Endothelial cell of umbilical vein (primary cell): ENCODE measurements around the gene THEM4. TPM values are rescaled to one million over a fixed set of nuclear protein-coding genes. Genes with fewer than 3 reads are reported as not detected.

ENCODE experiments used
- BruUV-seq: library from RNA; stranded (reverse); fragments of 400-500 nt; replicated peaks from 2 replicates; lab custom pipeline; 2021; lab: Mats Ljungman, UMichigan
- CTCF ChIA-PET: fragments of 300-600, 350-600 bp; sonication (Branson Sonifier 250); formaldehyde crosslinking; loops from one replicate; lab custom pipeline; 2021; ENCODE audit warnings: antibody characterized with exemption, inconsistent platforms; lab: Charles Lee
- POLR2A ChIA-PET: fragments of 300-600, 350-600 bp; sonication (Branson Sonifier 250); formaldehyde crosslinking; loops from one replicate; lab custom pipeline; 2021; ENCODE audit warnings: antibody characterized with exemption, inconsistent platforms; lab: Charles Lee
- DNase-seq: peaks from one replicate; pipeline ENCODE4 v3.0.0-alpha.2; 2011; ENCODE audit warnings: low read depth, low spot score
- FAIRE-seq: peaks from 2 replicates; lab custom pipeline; 2011; peaks lifted over from hg19 to GRCh38; lab: Jason Lieb, UNC
- H2AFZ ChIP-seq: 2 replicates; pipeline ENCODE4 v1.6.0; 2012; ENCODE audit warnings: low read depth, low read length, control low read depth, inconsistent platforms
- H3K27ac ChIP-seq: 2 replicates; pipeline ENCODE4 v1.5.1; 2011; ENCODE audit warnings: low read depth, mild to moderate bottlenecking, control low read depth, low read length, moderate library complexity; ENCODE audit not compliant: insufficient read depth
- H3K27me3 ChIP-seq, 2 experiments: 2 replicates each; pipeline versions ENCODE4 v1.6.0 to v1.6.1; 2011; ENCODE audit warnings: low read length in 2 of 2, mixed read lengths in 1 of 2; ENCODE audit not compliant: control insufficient read depth in 2 of 2, insufficient read depth in 2 of 2
- H3K36me3 ChIP-seq, 2 experiments: 2 replicates in 1 of 2; 3 replicates in 1 of 2; pipeline ENCODE4 v1.5.1; 2011; ENCODE audit warnings: low read length in 2 of 2, mild to moderate bottlenecking in 1 of 2, moderate library complexity in 1 of 2; ENCODE audit not compliant: control insufficient read depth in 2 of 2, insufficient read depth in 2 of 2; ENCODE audit errors: extremely low read depth in 1 of 2
- H3K4me1 ChIP-seq: 3 replicates; pipeline ENCODE4 v1.5.1; 2011; ENCODE audit warnings: mild to moderate bottlenecking, low read length; ENCODE audit not compliant: control insufficient read depth, insufficient read depth; ENCODE audit errors: extremely low read depth
- H3K4me2 ChIP-seq: 2 replicates; pipeline ENCODE4 v1.6.1; 2011; ENCODE audit warnings: low read length, control low read depth, mixed read lengths; ENCODE audit not compliant: insufficient read depth
- H3K4me3 ChIP-seq, 3 experiments: fragments of 200-600 bp in 1 of 3; sonication (generic), shearing (Covaris generic) in 1 of 3; replicated peaks in 1 of 3; 2 replicates each; pipeline ENCODE4 v1.5.1; 2011 to 2016; ENCODE audit warnings: control low read depth in 3 of 3, low read length in 3 of 3, mild to moderate bottlenecking in 2 of 3, inconsistent platforms in 1 of 3, low read depth in 1 of 3, moderate library complexity in 1 of 3; ENCODE audit not compliant: insufficient read depth in 1 of 3
- H3K79me2 ChIP-seq: 2 replicates; pipeline ENCODE4 v1.6.0; 2012; ENCODE audit warnings: low read length, inconsistent platforms; ENCODE audit not compliant: control insufficient read depth, insufficient read depth
- H3K9ac ChIP-seq: replicated peaks from 2 replicates; pipeline ENCODE3; 2011; ENCODE audit warnings: low read length, control low read depth; ENCODE audit not compliant: insufficient read depth; ENCODE audit errors: extremely low read depth
- H3K9me1 ChIP-seq: replicated peaks from 3 replicates; pipeline ENCODE4 v1.6.0; 2011; ENCODE audit warnings: mild to moderate bottlenecking, low read length; ENCODE audit not compliant: control insufficient read depth, insufficient read depth; ENCODE audit errors: extremely low read depth
- H3K9me3 ChIP-seq: replicated peaks from 2 replicates; pipeline ENCODE4 v1.5.1; 2012; ENCODE audit warnings: low read length, inconsistent platforms; ENCODE audit not compliant: control insufficient read depth, insufficient read depth
- H4K20me1 ChIP-seq: replicated peaks from 2 replicates; pipeline ENCODE3; 2011; ENCODE audit warnings: mild to moderate bottlenecking, low read length; ENCODE audit not compliant: control insufficient read depth, insufficient read depth; ENCODE audit errors: extremely low read depth
- EZH2 ChIP-seq: IDR thresholded peaks from 2 replicates; pipeline ENCODE4 v1.6.1; 2012; ENCODE audit warnings: borderline replicate concordance, low read depth, mild to moderate bottlenecking, moderate library complexity, low read length, inconsistent platforms; ENCODE audit not compliant: severe bottlenecking
- FOS ChIP-seq: IDR thresholded peaks from 2 replicates; pipeline ENCODE4 v1.6.1; 2011; ENCODE audit warnings: mild to moderate bottlenecking, low read length, moderate library complexity, borderline replicate concordance; ENCODE audit not compliant: insufficient read depth
- GATA2 ChIP-seq: IDR thresholded peaks from 2 replicates; pipeline ENCODE4 v1.7.0; 2011; ENCODE audit warnings: low read depth, mild to moderate bottlenecking, moderate library complexity, mixed read lengths, low read length; ENCODE audit not compliant: insufficient read length, insufficient read depth
- JUN ChIP-seq: IDR thresholded peaks from 2 replicates; pipeline ENCODE4 v1.6.1; 2011; ENCODE audit warnings: borderline replicate concordance, low read depth; ENCODE audit not compliant: insufficient read length, insufficient read depth
- MYC ChIP-seq: IDR thresholded peaks from one replicate; pipeline ENCODE4 v1.6.1; 2011; ENCODE audit warnings: mild to moderate bottlenecking, low read depth, low read length
- POLR2A ChIP-seq: IDR thresholded peaks from 2 replicates; pipeline ENCODE4 v1.6.1; 2012; ENCODE audit warnings: low read depth, mild to moderate bottlenecking, control low read depth, low read length
- POLR2AphosphoS5 ChIP-seq: IDR thresholded peaks from 2 replicates; pipeline ENCODE4 v1.6.1; 2012; ENCODE audit warnings: low read depth, mild to moderate bottlenecking, control low read depth, low read length, moderate library complexity; ENCODE audit not compliant: insufficient read depth
- dilution Hi-C: fragments of 300-500 bp; cut with MboI; formaldehyde crosslinking; loops from one replicate; pipeline ENCODE4 v1.15.0; 2019; ENCODE audit warnings: low sequenced_read_pairs; ENCODE audit not compliant: extremely low pct_ligation_motif_present
- intact Hi-C: fragments of 100-400 bp; cut with micrococcal nuclease; formaldehyde crosslinking; loops from one replicate; pipeline ENCODE4 v1.10.0; 2022
- polyA plus RNA-seq, 4 experiments: library from polyadenylated mRNA; depleted of rRNA in 3 of 4; stranded (reverse) in 3 of 4; unstranded in 1 of 4; fragments of >200 nt; gene quantifications; 2 replicates each; pipeline versions ENCODE4 v1.2.1 to v1.2.3, GENCODE V29; 2011 to 2012; ENCODE audit warnings: missing spikeins in 1 of 4
- total RNA-seq: library from RNA; stranded (reverse); gene quantifications from 2 replicates; pipeline ENCODE4 v1.2.3, GENCODE V29; 2021
- TF ChIP-seq, protein P1 (sequence below), 2 donors: IDR thresholded peaks; 1 replicate in 1 of 2; 2 replicates in 1 of 2; pipeline ENCODE4 v1.5.1; 2011; ENCODE audit warnings: low read length in 2 of 2, mild to moderate bottlenecking in 2 of 2, moderate library complexity in 2 of 2, control low read depth in 1 of 2, inconsistent platforms in 1 of 2, low read depth in 1 of 2; ENCODE audit not compliant: insufficient read depth in 1 of 2; ENCODE audit errors: extremely low read depth in 1 of 2
- TF ChIP-seq, protein P2 (sequence below): IDR thresholded peaks from 2 replicates; pipeline ENCODE4 v1.6.1; 2011; ENCODE audit not compliant: insufficient read depth, insufficient read length

The THEM4 gene
- total and polyA plus RNA-seq, 2 donors (not counting 3 experiments of a cell fraction or from before 2014, with no cell fraction given) = 22.3 to 24.9 TPM

DNA sequence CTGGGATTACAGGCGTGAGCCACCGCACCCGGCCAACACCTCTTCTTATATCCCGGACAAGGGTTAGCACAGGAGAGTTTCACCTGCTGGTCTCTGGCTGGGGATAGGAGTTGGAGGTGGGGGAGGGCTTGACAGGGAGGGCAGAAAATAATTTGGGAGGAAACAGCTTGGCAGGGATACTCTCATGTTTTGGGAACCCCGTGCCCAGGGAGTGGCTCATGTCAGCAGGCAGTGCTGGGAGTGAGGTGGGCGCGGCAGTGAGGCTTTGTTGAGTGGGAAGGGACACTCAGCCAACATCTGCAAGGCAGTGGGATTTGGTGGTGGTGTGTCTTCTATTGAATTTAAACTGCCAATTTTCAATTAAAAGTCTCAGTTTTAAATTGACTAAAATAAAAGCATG, 54.7 kb downstream of the THEM4 start:
- ChIA-PET CTCF (no interaction called here), POLR2A (no interaction called here)
- Histone ChIP-seq H3K27ac (no peak overlapping the region), H3K27me3 (peaks cover 0 to 6% of the 10 kb centered on the region in 2 experiments), H3K4me2 (no peak overlapping the region), H4K20me1 (no peaks in the 10 kb centered on the region), H3K9me3 (no peaks in the 10 kb centered on the region), H3K9me1 (no peaks in the 10 kb centered on the region), H3K36me3 (no peaks in the 10 kb centered on the region), H2AFZ (no peak overlapping the region), H3K4me3 (no peak overlapping the region), H3K9ac (no peak overlapping the region), H3K79me2 (no peaks in the 10 kb centered on the region), H3K4me1 (peaks cover 7% of the 10 kb centered on the region)
- FAIRE-seq = no peak
- intact Hi-C loops (no loop called here), dilution Hi-C loops (no loop called here)
- TF ChIP-seq MYC (no peak), GATA2 (no peak), POLR2AphosphoS5 (no peak)
- no TSS peak for BruUV-seq
- DNase-seq = no peak

DNA sequence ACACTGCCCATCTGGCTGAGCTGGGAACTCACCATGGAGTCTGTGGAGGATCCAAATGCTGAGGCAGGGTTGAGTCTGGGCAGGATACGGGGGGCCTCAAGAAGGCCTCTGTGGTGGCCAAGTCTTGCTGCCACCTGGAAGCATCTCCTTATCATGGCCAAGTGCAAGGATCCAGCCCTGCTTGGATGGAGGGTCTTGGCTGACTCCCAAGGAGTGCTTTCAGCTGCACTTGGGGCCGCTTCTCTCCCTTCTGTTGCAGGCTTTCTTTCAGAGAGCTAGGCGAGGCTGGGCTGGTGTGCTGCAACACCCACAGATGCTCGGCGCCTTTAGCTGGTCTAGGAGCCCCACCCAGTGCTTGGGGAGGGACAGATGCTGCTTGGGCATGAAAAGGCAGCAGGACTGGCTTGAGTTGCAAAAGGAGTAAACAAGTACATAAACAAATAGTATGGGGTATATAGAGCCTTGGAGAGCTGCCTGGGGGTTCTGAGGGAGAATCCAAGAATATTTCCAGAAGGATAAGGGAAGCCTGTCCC, 55.8 kb downstream of the THEM4 start, which contains the start of gene THEM5:
Gene THEM5 (minus strand): TSS at position 302 of the 533 bp plus-strand sequence. CDS start 147 bp downstream, at position 155.
- TF ChIP-seq FOS = no peak
- TF ChIP-seq EZH2 = no peak
- TF ChIP-seq, protein P1, sequence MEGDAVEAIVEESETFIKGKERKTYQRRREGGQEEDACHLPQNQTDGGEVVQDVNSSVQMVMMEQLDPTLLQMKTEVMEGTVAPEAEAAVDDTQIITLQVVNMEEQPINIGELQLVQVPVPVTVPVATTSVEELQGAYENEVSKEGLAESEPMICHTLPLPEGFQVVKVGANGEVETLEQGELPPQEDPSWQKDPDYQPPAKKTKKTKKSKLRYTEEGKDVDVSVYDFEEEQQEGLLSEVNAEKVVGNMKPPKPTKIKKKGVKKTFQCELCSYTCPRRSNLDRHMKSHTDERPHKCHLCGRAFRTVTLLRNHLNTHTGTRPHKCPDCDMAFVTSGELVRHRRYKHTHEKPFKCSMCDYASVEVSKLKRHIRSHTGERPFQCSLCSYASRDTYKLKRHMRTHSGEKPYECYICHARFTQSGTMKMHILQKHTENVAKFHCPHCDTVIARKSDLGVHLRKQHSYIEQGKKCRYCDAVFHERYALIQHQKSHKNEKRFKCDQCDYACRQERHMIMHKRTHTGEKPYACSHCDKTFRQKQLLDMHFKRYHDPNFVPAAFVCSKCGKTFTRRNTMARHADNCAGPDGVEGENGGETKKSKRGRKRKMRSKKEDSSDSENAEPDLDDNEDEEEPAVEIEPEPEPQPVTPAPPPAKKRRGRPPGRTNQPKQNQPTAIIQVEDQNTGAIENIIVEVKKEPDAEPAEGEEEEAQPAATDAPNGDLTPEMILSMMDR (IDR thresholded peaks at IDR 0.05; ENCODE audit: extremely low read depth in 1 of 2, insufficient read depth in 1 of 2, low read depth in 1 of 2, low read length in 2 of 2) = no peak
- no peak for TF ChIP-seq JUN
- no peak for TF ChIP-seq GATA2
- no peak for TF ChIP-seq MYC
- TF ChIP-seq, protein P2, sequence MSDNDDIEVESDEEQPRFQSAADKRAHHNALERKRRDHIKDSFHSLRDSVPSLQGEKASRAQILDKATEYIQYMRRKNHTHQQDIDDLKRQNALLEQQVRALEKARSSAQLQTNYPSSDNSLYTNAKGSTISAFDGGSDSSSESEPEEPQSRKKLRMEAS = no peak
- TF ChIP-seq POLR2A = no peak
- TF ChIP-seq POLR2AphosphoS5 = no peak
- peaks cover 3 to 6% of the 10 kb centered on the region in 2 experiments for H3K27me3 ChIP-seq
- no peaks in the 10 kb centered on the region for H4K20me1 ChIP-seq
- H3K4me2 ChIP-seq = no peak within 1 kb of the TSS
- no peak within 1 kb of the TSS for H3K4me3 ChIP-seq
- ChIA-PET CTCF (interaction anchor here (1.6 kb wide), 1 partner anchor 31 kb away, joined by 3 read pairs; no protein-coding TSS in a partner anchor), POLR2A (no interaction called here)
- H2AFZ ChIP-seq = no peak within 1 kb of the TSS
- intact Hi-C loops (no loop called here), dilution Hi-C loops (no loop called here)
- H3K9me1 ChIP-seq = no peaks in the 10 kb centered on the region
- H3K4me1 ChIP-seq = peaks cover 10% of the 10 kb centered on the region
- FAIRE-seq = no peak
- no peaks in the 10 kb centered on the region for H3K9me3 ChIP-seq
- no peaks in the 10 kb centered on the region for H3K79me2 ChIP-seq
- no peaks in the 10 kb centered on the region for H3K36me3 ChIP-seq
- no peak within 1 kb of the TSS for H3K9ac ChIP-seq
- no TSS peak for BruUV-seq
- H3K27ac ChIP-seq = no peak within 1 kb of the TSS
- DNase-seq = no peak
